HFF-Myc (cell line): ENCODE data around the gene DHRS11.

Experiments
- DNase-seq: peaks from one replicate; pipeline ENCODE4 v3.0.0-alpha.2; 2011; ENCODE audit warnings: low read depth; ENCODE audit errors: extremely low read depth
- H3K4me3 ChIP-seq: replicated peaks from 2 replicates; pipeline ENCODE4 v1.5.1; 2011; ENCODE audit warnings: low read depth, mild to moderate bottlenecking, control low read depth, low read length
- TF ChIP-seq, protein P1 (sequence below): IDR thresholded peaks from 2 replicates; pipeline ENCODE4 v1.5.1; 2012; ENCODE audit warnings: mild to moderate bottlenecking, low read depth, low read length, control low read depth; ENCODE audit errors: missing control alignments

DHRS11 gene

DNA sequence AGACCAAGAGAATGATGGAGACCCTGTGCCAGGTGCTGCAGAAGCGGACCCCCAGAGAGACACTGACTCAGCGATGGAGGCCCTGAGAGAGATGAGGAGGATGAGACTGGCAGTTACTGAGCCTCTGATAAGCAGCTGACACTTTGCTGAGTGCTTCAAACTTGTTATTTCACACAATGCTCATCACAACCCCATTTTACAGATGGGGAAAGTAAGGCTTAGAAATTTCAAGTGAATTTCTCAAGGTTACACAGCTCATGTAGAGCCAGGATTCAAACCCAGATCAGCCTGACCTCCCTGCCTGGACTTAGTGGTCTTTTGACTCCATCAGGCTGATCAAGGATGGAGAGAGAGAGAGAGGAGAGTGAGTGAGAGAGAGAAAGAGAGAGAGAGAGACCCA, 36.9 kb downstream of the DHRS11 start:
- no peak for DNase-seq
- H3K4me3 ChIP-seq = no peak overlapping the region
- TF ChIP-seq, protein P1, sequence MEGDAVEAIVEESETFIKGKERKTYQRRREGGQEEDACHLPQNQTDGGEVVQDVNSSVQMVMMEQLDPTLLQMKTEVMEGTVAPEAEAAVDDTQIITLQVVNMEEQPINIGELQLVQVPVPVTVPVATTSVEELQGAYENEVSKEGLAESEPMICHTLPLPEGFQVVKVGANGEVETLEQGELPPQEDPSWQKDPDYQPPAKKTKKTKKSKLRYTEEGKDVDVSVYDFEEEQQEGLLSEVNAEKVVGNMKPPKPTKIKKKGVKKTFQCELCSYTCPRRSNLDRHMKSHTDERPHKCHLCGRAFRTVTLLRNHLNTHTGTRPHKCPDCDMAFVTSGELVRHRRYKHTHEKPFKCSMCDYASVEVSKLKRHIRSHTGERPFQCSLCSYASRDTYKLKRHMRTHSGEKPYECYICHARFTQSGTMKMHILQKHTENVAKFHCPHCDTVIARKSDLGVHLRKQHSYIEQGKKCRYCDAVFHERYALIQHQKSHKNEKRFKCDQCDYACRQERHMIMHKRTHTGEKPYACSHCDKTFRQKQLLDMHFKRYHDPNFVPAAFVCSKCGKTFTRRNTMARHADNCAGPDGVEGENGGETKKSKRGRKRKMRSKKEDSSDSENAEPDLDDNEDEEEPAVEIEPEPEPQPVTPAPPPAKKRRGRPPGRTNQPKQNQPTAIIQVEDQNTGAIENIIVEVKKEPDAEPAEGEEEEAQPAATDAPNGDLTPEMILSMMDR = no peak

DNA sequence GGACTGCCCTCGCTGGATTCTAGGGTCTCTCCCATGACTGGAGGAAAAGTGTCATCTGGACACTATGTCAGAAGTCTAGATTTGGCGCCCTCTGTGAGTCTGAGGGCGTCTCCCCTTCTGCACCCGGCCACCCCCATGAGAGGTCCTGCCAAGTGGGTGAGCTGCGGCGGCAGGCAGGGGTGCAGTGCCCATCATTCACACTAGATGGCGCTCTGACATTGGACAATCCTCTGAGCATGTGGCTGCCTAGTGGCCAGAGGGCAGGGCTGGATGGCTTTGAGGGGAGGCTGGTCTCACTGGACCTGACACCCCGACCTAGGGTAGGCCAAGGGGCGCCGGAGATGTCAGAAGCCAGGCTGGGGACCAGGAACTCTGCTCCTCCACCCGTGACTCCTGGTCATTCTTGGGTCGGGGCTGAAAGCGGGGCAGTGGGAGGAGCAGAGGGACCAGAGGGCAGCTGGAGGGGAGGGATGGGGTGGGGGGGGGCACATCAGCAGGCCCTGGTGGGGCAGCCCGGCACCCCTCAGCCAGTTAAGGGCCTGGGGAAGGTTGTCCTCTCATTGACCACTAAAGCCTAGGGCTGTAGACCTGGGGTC, 37.7 kb downstream of the DHRS11 start:
- peak; percentile 36 for DNase-seq
- TF ChIP-seq, protein P1 = peak; percentile 92
- H3K4me3 ChIP-seq = no peak overlapping the region

DNA sequence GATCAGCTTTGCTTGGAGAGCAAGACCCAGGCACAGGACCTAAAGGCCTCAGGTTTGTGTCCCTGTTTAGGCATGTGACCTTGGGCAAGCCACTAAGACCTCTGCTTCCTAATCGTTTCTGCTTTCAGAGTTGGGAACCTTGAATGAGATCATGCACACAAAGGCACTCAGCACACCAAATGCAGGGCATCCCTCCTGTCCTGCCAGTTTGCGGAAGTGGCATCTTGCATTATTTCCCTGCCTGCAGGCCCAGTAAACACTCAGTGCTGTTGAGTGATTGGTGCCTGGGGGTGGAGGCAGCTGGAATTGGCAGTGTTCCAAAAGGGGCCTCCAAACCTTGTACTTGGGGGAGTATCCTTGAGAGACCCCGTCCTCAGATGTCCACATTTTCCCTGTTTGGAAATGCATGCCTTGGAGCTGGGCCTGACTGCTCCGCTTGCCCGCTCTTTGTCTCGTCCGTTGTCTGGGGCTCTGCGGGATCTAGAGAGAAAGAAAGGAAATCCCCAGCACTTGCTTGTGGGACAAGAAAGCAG, 38.4 kb downstream of the DHRS11 start:
- DNase-seq = no peak
- TF ChIP-seq, protein P1 = no peak
- no peak overlapping the region for H3K4me3 ChIP-seq

DNA sequence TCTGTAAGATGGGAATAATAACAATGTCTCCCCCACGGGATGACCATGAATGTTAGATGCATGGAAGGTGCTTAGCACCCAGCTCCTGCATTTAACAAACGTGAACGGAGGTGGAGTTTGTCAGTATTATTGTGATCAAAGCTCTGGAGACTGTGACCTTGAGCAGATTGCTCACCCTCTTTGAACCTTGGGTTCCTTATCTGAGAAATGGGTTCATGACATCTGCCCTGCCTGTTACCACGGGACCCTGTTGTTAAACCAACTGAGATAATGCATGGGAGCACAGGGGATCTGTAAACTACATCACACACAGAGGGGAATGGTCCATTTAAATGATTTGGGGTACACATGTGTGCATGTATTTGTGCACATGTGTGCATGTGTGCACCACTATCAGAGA, 39.3 kb downstream of the DHRS11 start:
- TF ChIP-seq, protein P1 = no peak
- DNase-seq = no peak
- no peak overlapping the region for H3K4me3 ChIP-seq

DNA sequence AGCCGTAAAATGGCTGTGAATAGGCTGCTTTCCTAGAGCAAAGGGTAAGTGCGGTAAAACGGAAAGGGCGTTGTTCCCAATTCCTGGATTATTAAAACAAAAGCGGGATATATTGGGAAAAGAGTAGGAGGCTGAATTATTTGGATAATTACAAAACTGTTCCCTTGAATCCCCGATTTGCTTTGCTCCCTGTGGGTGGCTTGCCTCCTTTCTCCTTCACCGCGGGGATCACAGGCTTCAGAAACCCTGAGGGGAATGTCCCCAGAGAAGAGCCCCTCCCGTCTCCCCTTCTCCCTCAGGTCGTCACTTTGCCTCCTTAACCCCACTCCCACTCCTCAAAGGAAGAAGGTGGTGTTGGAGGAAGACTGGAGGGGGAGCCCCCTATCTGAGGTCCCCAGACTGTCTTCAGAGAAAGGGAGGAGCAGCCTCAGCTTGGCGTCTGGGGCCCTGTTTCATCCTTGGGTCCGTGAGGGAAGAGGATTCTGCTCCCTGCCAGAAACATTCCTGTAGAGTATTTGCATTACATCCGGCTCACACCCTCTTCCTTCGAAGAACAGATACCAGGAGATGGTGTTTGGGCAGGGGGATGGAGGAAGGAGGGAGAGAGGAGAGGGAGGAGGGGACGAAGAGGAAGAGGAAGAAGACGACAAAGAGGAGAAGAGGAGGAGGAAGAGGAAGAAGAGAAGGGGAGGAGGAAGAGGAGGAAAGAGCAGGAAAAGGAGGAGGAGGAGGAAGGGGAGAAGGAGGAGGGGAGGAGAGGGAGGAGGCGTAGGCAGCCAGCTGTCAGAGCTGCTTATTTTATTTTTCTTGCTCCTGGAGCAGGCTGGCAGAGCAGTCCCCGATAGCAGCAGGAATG, 41.5 kb downstream of the DHRS11 start:
- no peak overlapping the region for H3K4me3 ChIP-seq
- TF ChIP-seq, protein P1 = no peak
- no peak for DNase-seq

DNA sequence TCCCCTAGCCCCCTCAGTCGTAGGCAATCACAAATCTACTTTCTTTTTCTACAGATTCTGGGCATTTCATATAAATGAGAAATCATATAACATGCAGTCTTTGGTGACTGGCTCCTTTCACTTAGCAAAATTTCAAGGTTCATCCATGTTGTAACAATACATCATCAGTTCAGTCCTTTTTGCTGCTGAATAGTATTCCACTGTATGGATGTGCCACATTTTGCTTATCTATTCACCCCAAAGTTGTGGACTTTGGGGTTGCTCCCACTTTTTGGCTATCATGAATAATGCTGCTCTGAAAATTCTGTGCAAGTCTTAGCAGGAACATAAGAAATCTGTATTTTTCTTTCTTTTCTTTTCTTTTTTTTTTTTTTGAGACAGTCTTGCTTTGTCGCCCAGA, 48.7 kb downstream of the DHRS11 start:
- H3K4me3 ChIP-seq = no peak overlapping the region
- no peak for DNase-seq
- TF ChIP-seq, protein P1 = no peak
